ENCODE data around the gene CARNS1.
A peak's percentile ranks its signal among the peaks of the same experiment; 100 is the strongest.

Gene CARNS1

GRCh38 chr11:67419325-67420049 lies 4.0 kb downstream of the CARNS1 start:
- POLR2A ChIA-PET: interaction anchor here (0.8 kb wide), 1 partner anchor 18 kb away, joined by 4 read pairs; the partner anchor contains the start of gene PPP1CA
- TF ChIP-seq CTCF (IDR thresholded peaks at IDR 0.05; ENCODE audit: insufficient read depth, low read length, missing control alignments): no peak
- DNase-seq (ENCODE audit: low read depth, low spot score): no peak
- CTCF ChIA-PET: interaction anchor here (0.5 to 4.2 kb wide), 3 partner anchors 18 to 68 kb away, joined by 3 to 28 read pairs (median 4); partner anchors contain the start of gene PPP1CA
- no peak overlapping the region for H3K4me3 ChIP-seq (ENCODE audit: low read depth, low read length)

GRCh38 chr11:67420147-67420645 lies 4.7 kb downstream of the CARNS1 start:
- peak overlapping the region; percentile 54 for H3K4me3 ChIP-seq (ENCODE audit: low read depth, low read length)
- POLR2A ChIA-PET: interaction anchor here (0.8 kb wide), 1 partner anchor 19 kb away, joined by 4 read pairs; the partner anchor contains the start of gene PPP1CA
- CTCF ChIA-PET: interaction anchor here (0.5 to 4.2 kb wide), 3 partner anchors 18 to 103 kb away, joined by 3 to 28 read pairs (median 3); partner anchors contain the start of gene PPP1CA
- no peak for TF ChIP-seq CTCF (IDR thresholded peaks at IDR 0.05; ENCODE audit: insufficient read depth, low read length, missing control alignments)
- DNase-seq (ENCODE audit: low read depth, low spot score): no peak

GRCh38 chr11:67420646-67421429 lies 5.4 kb downstream of the CARNS1 start:
- no peak for TF ChIP-seq CTCF (IDR thresholded peaks at IDR 0.05; ENCODE audit: insufficient read depth, low read length, missing control alignments)
- CTCF ChIA-PET: interaction anchor here (1.3 to 4.2 kb wide), 2 partner anchors 19 to 103 kb away, joined by 3 to 28 read pairs; partner anchors contain the start of gene PPP1CA
- POLR2A ChIA-PET: no interaction called here
- peak; percentile 7 for DNase-seq (ENCODE audit: low read depth, low spot score)
- peak overlapping the region; percentile 54 for H3K4me3 ChIP-seq (ENCODE audit: low read depth, low read length)

- DNase-seq (ENCODE audit: low read depth, low spot score): no peak
- CTCF ChIA-PET: interaction anchor here (4.2 kb wide), 1 partner anchor 20 kb away, joined by 28 read pairs; the partner anchor contains the start of gene PPP1CA
- POLR2A ChIA-PET: no interaction called here
- peak overlapping the region; percentile 32 for H3K4me3 ChIP-seq (ENCODE audit: low read depth, low read length)
- TF ChIP-seq CTCF (IDR thresholded peaks at IDR 0.05; ENCODE audit: insufficient read depth, low read length, missing control alignments): no peak
Measured at GRCh38 chr11:67421430-67422031, 6.1 kb downstream of the CARNS1 start.

GRCh38 chr11:67422891-67423290 lies 7.4 kb downstream of the CARNS1 start:
- TF ChIP-seq CTCF (IDR thresholded peaks at IDR 0.05; ENCODE audit: insufficient read depth, low read length, missing control alignments): no peak
- ChIA-PET POLR2A (no interaction called here), CTCF (no interaction called here)
- no peak overlapping the region for H3K4me3 ChIP-seq (ENCODE audit: low read depth, low read length)
- no peak for DNase-seq (ENCODE audit: low read depth, low spot score)
